NCI-H1048 (cell line): ENCODE measurements around the gene TRABD2B.

Experiments
- DNase-seq: peaks from one replicate; lab custom pipeline; 2025; lab: John Stamatoyannopoulos, UW

TRABD2B gene

DNA sequence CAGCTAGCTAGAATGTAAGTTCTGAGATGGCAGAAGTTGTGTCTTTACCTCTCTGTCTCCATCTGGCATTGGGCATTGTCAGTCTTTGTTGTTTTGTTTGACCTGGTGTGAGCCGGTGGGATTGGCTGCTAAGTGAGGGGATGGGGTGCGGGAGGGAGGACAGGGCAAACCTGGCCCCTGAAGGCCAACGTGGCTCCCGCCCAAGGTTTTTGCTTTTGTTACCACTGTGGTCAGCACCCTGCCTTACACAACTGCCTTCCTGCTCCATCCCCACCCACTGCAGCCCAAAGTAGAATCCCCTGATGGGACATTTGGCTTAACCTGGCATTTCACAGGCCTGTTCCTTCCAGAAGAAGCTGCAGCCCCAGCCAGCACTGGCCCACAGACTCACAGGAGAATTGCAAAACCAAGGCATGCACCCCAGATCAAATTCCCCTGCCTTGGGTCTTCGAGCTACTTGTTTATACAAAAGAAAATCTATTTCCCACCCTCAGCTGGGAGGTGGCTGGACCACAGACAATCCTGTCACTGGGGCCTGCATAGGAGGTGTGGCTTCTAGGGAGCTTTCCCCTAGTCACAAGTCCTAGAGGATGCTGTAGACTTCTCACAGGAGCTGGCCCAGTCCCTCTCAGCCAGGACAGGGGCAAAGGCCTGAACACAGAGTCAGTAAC lies 147.5 kb downstream of the TRABD2B start:
- no peak for DNase-seq

DNA sequence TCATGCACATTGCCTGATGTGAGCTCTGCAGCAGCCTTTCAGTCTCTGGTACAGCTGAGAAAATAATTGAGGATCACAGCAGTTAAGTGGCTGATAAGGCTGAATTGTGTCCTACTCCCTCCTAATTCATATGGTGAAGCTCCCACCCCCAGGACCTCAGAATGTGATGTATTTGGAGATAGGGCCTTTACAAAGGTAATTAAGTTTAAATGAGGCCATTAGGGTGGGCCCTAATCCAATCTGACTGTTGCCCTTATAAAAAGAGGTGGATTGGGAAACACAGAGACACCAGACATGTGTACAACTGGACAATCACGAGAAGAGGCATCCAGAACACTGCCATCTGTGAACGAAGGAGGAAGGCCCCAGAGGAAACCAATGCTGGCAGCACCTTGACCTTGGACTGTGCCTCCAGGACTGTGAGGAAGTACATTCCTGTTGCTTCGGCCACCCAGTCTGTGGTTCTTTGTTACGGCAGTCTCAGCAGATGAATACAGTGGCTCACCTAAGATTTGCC lies 148.1 kb downstream of the TRABD2B start:
- DNase-seq, result no peak

DNA sequence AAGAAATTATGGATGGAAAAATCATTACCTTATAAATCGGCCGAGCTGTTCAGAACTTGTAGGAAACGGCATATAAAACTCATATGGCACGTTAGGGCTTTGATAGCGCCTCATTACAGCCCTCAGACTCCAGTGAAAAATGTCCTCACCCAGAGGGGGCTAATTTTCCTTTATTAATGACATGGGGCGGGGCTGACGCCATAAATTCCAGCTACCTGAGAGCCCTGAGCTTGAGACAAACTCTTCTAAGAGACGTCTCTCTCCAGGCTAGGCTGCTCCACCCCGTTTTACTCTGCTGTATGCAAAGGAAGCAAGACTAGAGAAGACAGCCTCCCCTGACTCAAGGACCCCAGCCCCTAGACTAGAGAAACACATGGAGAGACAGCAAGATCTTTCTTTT lies 149.4 kb downstream of the TRABD2B start:
- no peak for DNase-seq

DNA sequence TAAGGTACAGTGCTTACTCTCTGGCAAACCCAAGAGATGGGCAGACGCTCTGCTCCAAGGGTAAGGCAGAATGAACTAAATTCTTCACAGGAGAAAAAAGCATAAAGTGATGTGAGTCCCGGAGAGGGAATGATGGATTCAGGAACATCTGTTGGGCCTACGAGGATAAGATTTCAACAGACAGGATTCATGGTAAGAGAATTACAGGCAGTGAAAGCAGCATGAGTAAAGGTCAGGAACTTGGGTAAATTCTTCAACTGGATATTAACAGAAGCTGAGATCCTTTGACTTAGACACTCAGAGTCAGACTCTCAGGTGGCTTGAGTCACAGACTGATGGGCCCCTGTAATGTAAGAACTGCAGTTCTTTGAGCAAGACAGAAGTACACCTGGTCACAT lies 152.6 kb downstream of the TRABD2B start:
- no peak for DNase-seq

DNA sequence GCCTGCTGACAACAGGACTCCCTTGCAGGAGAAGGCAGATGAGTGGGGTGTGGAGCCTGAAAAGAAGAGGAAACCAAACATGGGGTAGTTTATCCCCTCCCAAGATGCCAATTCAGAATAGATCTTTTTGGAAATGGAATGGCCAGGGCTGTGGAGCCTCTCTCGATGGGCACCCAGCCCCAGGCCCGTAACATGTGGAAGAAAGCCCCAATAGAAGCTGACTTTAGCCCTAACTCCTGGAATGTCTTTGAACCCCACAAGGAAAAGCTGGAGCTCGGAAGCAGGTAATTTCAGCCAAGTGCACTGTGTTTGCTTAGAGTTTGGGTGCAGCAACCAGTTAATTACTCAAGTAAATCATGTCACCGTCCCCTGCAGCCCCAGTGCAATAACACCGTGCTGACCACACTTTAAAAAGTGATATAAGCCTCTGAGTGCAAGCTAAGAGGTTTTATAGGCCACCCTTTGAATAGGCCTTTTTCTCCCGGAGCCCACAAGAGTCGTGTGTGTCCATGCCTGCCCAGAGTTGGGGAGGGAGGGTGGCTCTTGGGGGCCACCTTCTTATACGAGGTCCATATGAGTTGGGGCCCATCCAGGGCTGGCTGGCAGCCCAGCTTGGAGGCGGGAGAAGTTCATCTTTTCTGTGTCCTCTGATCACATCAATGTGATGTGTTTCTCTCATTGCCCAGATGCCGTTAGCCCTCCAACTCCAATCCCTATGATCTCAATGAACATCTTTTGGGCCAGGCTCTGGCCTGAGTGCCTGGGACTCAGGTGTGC lies 153.2 kb downstream of the TRABD2B start:
- DNase-seq, result no peak

DNA sequence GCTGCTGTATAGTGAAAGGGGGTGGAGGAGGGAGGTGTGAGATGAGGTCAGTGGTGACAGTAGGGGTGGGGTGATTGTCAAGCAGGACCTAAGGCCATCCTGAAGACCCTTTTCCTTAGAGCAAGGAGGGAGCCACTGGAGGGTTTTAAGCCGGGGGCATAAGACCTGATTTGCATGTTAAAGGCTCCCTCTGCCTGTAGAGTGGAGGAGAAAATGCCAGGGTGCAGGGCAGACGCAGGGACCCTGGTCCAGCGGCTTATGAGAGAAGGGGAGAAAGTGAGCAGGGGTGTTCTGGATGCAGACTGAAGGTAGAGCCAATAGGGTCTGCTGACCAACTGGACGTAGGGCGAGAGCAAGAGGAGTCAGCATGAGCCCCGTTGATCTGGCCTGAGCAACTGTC lies 154.1 kb downstream of the TRABD2B start:
- DNase-seq, result no peak

DNA sequence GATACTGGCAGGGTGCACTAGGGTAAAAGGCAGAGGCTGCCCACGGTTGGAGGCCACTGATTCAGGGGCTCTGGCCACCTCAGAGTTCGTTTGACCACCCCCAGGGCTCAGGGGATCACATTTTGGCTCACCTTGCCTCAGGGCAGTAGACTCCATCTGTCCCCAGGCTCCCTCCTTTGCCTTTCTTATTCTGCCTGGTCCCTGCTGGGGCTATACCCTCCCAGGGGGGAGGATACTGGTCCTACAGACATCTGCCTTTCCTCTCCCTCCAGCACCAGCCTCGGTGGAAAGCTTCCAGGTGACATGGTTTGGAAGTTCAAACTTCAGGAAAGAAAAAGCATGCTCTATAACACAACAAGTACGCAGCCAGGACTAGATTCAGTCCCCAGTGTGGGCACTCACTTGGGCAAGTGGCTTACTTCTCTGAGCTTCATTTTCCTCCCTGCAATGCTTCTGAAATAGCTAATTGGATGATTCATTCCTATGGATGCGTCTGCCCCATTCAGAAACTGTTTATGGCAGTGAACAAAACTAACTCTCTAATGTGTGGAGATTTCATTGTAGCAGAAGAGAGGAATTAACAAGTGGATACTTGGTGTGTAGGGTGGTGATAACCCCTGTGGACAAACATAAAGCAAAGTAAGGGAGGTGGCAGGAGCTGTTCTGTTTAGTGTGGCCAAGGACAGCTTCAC lies 154.8 kb downstream of the TRABD2B start:
- no peak for DNase-seq

DNA sequence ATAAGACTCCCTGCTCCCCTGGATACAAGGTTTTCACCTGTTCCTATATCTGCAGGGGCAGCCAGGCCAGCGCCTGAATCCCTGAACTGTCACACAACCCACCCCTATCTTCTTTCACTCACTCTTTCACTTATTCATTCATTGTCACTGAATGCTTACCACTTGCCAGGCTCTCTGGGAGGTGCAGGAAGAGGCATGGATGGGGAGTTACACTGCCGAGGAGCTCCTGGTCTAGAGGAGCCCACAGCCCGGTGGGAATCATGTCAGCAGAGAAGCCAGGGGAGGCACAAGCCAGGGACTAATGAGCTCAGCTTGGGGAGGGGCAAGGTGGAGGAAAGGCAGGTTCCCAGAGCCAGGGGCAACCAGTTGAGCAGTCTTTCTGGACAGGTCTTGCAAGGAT lies 155.8 kb downstream of the TRABD2B start:
- DNase-seq, result no peak

DNA sequence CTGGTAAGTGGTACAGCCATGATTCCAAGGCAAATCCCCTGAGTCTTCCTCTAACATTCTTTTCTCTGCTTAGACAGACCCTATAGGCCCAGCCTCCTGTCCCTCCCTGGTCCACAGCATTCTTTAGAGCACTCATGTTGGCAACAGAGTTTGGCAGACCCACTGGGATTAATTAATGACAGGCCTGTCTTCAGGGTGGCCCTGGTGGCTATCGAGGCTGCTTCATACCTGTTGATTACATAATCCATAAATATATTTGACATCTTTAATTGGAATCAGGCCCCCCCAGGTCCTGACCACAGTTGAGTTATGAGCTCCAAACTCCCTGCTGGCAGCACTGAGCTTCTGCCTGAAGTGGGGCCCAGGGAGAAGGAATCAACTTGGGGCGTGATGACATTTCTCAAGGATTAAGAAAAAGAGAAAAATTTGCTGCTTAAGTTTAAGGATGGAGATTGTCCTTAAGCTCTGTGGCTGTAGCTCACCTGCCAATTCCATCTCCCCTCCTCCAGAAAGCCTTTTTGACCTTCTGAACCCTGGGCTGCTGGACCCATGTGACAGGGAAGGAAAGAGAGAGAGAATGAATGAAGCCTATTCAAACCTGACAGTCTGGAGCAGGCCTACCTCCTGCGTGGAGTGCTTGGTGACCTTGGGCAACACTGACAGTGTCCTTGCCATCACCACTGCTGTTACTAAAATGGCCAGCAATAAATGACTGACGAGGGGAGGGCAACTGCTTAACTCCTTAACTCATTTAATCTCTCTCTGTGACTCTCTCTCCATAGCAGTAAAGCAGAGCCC lies 156.6 kb downstream of the TRABD2B start:
- DNase-seq, result no peak

DNA sequence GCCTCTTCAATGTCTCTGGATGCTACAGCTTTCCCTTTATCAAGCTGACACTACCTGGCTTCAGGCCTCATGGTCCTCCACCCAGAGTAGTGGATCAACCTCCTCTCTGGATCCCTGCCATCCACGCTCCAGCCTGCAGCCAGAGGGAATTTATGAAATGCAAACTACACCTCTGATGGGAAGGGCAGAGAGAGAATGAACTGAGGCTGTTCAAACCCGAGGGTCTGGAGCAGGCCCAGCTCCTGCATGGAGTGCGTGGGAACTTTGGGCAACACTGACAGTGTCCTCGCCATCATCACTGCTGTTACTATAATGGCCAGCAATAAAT lies 157.8 kb downstream of the TRABD2B start:
- DNase-seq, result no peak

DNA sequence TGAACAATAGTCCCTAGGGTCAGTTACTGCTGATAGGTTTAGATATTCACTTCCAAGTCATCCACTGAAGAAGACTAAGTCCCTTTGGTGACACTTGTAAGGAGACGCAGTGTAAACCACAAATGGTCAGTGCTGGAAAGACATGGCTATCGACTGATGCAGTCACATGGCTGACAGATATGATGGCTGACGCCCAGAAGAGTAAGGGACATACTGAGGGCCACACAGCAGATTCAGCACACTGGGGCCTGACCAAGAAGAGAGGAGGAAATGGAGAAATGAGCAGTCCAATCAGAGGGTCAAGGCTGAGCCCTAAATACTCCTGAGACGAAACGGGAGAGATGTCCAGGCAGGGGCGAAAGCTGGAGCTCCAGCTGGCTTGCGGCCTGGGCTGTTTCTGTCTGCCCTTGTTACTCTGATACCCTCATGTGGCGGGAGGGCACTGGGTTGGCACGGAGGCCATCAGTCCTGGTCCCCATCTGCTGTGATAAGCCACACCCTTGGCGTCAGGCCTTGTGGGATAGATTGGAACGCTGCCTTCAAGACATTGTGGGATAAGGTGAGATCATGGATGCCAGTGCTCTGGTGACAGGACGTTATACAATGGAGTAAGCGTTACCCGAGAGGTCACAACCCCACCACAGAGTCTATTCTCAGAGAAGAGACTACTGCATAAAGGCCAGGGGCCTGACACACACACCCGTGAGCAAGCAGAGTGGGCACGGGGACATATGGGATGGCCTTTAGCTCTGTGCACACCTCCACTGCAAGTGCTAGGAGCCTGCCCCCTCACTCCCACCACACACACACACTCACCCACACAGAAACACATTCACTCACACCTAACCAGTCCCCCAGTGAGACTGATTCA lies 158.4 kb downstream of the TRABD2B start:
- no peak for DNase-seq

DNA sequence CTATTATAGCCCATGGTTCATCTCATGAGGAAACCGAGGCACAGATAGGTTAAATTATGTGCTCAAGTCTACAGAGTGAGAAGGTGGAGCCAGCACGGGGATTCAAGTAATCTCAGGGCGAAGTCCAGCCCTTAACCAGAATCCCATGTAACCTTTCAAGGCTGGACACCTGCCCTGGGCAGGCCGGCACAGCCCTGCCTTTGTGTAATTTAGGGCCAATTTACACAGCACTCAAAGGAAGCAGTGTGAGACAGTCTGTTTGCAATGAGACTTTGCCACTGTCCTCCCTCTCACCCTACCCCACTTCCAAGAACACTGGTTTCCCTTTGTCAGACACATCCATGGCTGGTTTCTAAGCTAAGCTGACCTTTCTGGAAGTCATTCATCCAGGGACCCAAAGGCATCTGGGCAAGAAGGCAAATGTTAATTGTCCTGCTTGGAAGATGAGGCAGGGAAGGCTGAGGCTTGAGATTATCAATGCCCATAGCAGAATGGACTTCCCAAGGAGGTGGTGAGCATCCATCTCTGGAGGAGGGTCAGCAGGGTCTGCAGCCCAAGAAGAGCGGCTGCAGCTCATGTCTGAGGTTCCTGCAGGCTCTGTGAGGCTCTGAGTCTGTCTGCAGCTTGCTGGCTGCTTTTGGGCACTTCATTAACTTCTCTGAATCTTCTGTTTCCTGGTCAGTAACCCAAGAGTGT lies 159.2 kb downstream of the TRABD2B start:
- DNase-seq, result no peak

DNA sequence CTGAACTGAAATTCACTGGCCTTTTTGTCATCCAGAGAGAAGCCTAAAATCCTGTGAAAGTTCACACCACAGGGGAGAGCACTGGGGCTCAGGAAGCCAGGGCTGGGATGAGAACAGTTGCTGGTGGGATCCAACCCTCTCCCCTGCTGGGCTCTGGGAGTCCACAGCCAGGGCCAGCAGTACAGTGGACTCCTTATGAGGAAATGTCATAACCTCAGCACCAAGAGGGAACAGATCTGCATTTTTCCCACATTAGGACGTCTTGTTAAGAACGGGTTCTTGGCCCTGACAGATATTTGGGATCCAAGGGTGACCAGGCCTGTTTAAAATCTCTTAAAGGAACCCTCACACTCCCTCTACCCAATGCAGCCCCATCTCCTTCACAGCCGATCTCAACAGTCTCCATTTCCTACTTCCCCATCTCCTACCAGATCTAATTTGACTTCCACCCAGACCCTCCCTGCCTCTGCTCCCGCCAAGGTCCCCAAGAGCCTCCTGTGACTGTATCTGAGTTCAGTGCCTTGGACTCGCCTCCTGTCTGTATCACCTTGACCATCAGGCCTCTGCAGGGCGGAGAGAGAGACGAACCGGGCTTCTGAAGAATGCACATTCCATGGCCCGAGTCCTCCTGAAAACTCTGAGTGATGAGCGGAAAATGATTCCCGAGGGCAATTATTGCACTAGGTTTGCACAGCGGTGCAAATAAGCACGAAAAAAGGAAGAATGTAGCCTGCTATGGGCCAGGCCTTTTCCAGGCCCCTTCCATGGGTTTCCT lies 159.9 kb downstream of the TRABD2B start:
- no peak for DNase-seq

DNA sequence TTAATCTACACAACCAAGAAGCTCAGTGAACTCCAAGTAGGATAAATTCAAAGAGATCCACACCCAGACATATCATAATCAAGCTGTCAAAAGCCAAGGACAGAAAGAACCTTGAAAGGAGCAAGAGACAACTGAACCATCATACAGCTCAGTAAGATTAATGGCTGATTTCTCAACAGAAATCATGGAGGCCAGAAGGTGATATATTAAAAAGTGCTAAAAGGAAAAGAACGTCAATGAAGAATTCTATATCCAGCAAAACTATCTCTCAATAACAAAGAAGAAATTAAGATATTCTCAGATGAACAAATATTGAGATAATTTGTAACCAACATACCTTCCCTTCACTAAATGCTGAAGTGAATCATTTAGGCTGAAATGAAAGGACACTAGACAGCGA lies 161.8 kb downstream of the TRABD2B start:
- DNase-seq, result no peak

DNA sequence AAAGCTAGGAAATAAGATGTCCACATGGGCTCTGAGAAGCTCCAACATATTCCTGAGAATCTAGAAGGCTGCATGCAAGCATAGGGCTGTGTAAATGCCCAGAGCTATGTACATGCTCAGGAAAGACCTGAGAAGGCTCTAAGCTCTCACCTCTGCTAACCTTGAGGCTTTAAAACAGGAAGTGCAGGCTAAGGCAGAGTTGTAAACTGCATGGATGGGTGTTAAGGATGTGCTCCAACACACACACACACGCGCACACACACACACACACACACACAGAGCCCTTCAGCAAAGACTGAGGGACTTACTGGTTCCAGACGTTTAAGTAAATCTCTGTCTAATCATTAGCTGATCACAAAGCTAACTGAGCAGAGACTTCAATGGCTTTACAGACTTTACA lies 162.9 kb downstream of the TRABD2B start:
- DNase-seq, result no peak

DNA sequence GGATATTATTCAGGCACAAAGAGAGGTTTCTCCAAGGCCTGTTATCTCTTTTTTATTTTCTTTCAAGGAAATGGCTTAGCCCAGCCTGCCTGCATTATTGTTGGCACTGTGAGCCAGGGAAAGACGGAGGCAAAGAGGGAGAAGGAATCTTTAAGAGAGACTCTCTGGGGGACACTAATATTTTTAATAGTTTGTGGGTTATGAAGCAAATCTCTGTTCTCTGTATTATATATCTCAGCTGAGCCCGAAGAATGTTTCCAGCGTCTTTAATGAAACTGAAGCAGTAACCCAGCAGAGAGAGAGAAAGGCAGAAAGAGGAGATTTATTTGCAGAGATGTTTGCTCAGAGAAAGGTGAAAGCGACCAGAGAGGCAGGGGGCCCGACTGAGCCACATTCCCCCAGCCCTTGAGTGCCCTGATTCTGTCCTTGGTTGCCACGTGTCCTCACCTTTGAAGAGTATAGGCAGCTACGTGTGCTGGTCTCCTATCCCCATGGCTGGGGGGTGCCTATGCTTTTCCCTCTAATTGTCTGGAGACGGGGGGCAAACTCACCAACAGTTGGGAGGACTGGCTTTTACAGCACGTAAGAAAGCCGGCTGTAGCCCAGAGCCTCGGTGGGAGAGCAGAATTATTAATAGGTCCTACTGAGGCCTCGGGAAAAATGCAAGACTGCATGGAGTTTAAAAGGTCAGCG lies 166.4 kb downstream of the TRABD2B start:
- no peak for DNase-seq

DNA sequence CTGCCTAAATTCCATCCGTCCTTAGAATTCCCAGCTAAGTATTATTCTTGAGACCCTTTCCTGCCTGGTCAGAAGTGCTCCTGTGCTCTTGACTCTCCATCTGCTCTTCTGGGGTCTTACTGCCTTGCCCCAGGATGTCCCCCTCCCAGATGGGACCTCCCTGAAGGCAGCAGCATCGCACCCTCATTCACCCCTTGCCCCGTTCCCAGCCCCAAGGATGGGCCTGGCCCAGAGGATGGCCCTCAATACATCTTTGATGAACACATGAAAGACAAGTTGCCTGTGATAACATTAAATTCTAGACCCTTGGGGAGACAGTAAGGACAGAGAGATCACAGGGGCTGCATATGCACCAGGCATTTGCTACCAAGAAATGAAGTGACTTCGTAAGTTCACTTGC lies 167.2 kb downstream of the TRABD2B start:
- DNase-seq, result no peak

DNA sequence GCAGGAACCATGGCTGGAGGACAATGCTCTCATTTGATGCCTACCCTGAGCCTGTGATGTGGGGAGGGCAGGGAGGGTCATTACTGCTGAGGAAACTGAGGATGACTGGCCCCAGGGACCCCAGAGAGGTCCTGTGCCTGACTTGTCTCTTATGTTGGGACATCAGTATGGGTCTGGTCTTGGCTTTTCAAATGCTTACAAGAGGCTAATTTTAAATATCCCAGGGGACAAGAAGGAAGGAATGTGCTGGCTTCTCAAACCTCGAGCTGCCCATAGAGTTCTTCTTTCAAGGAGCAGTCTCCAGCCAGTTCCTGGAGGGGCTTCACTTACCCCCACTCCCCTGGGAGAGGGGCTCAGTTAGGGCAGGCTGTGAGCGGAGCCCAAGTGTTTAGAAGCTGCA lies 168.2 kb downstream of the TRABD2B start:
- DNase-seq, result no peak

DNA sequence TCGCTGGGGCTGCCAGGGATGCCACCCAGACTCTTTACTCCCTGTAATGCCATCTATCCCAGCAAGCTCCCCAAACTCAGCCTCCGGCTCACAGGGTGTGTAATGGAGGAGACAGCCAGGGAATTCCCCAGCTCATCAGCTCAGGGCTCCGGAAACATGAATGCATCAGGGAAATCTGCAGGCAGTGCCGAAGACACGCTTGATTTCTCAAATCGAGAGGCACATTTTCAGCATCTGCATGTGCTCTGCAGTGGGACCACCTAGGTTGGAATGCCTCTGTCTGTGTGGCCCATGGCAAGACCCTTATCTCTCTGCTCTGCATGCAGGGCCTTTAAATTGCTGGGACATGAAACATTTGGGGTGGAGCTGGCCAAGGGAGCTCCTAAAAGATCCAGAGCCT lies 170.1 kb downstream of the TRABD2B start:
- DNase-seq, result no peak
